Tongue (tissue), 2 donors: ENCODE results near the gene C2orf81. TPM values are rescaled to one million over a fixed set of nuclear protein-coding genes. Genes with fewer than 3 reads are reported as not detected.
"Not testable (repeated sequence)": the region's sequence is repeated elsewhere in the genome, so short reads cannot be mapped to it uniquely, and the experiment has no call there.

ENCODE experiments used
- DNase-seq: peaks from one replicate; pipeline ENCODE4 v3.0.0-alpha.2; 2015
- total RNA-seq: library from RNA; depleted of rRNA; stranded (reverse); fragments of >200 nt; gene quantifications from one replicate; pipeline ENCODE4 v1.2.3, GENCODE V29; 2014

C2orf81 gene
- total RNA-seq, 1 donor from 2014 or later = 1.0 TPM

GRCh38 chr2:74423231-74424095 is 2.0 kb upstream of the C2orf81 start:
- no peak for DNase-seq

DNA sequence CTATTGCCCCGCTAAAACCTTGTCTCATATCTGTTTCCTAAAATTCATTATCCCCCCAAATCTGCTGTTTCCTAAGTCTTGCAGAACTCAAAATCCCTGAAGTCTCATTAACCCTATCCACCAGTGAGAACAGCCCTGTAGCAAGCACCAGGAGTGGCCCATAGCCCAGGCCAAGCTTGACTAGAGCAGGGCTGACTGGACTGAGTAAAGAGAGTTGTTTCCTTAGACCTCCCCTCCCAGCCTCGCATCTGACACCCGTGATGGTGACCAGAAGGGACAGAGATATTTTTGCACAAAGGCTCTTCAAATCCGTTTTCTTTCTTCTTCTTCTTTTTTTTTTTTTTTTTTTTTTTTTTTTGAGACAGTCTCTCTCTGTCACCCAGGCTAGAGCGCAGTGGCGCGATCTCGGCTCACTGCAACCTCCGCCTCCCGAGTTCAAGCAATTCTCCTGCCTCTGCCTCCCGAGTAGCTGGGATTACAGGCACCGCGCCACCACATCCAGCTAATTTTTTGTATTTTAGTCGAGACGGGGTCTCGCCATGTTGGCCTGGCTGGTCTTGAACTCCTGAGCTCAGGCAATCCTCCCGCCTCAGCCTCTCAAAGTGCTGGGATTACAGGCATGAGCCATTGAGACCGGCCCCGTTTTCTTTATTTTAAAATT is 846 bp downstream of the C2orf81 start:
- not testable (repeated sequence) for DNase-seq

DNA sequence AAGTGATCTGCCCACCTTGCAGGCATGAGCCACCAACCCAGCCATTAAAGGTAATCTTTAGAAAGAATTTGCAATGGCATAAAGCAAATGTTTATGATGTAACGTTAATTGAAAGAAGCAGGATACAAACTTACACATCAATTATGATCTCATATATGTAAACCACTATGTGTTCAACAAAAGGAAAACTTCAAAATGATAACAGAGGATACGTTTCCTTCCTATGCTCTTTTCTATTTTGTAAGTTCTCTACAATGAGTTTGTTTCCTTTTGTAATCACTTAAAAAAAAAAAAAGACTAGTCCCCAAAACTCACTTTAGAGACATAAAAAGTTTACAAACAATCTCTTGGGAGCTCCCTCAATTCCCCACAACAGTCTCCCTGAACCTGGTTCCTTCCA is 1.4 kb downstream of the C2orf81 start:
- DNase-seq = no peak

- no peak for DNase-seq
Observed at GRCh38 chr2:74419345-74419744, 2.1 kb downstream of the C2orf81 start.

- DNase-seq = peak; percentile 65
Observed at GRCh38 chr2:74418312-74418711, 3.1 kb downstream of the C2orf81 start.

- no peak for DNase-seq
Observed at GRCh38 chr2:74417763-74418162, 3.7 kb downstream of the C2orf81 start.

GRCh38 chr2:74417197-74417596 is 4.2 kb downstream of the C2orf81 start:
- no peak for DNase-seq

GRCh38 chr2:74416778-74417177 is 4.6 kb downstream of the C2orf81 start:
- DNase-seq = no peak

DNA sequence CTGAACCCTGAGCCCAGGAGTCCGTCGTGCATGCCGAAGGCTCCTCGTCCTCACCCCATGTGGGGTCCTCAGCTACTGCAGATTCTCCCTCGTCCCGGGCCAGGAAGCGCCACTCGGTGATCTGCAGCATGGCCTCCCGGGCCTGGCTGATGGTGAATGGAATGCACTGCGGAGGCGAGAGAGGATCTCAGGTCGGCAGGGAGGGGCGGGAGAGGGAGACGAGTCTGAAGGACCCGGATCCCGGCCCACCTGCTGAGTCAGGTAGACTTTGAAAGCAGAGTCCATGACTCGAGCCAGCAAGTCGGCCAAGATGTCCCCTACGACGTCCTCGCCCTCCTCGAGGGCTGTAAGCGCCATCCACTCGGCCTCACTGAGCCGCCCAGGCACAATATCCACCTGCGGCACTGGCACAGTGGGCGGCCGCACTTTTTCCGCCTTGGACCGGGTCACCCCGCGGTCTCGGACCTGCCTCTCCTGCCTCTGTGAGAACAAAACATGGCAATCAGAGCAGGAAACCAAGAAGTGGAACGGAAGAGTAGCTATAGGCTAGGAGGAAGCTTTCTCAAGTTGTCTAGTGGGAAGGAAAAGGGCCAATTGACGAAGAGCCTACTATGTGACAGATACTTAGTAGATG is 5.5 kb downstream of the C2orf81 start:
- no peak for DNase-seq

- peak; percentile 71 for DNase-seq
Observed at GRCh38 chr2:74414881-74415761, 6.3 kb downstream of the C2orf81 start.

DNA sequence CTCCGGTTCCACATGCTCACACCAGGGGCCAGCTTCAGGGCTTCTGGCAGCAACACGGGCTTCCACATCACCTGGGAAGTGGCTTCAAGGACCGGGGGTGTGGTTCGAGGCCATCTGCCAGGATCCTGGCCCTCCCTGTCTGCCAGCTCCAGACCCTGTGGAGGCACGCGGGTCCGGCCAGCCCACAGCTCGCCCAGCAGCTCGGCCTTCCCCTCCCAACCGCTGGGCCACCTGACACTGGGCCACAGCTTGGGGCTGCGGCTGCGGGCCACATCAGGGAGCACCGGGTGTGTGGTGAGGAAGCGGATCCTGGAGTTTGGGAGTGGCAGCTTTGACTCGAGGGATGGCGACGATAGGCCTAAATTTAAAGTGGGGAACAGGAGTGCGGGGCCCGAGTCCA is 7.0 kb downstream of the C2orf81 start:
- no peak for DNase-seq

- peak; percentile 29 for DNase-seq
Observed at GRCh38 chr2:74413001-74413698, 8.3 kb downstream of the C2orf81 start.

GRCh38 chr2:74407682-74408081 is 13.7 kb downstream of the C2orf81 start:
- no peak for DNase-seq

DNA sequence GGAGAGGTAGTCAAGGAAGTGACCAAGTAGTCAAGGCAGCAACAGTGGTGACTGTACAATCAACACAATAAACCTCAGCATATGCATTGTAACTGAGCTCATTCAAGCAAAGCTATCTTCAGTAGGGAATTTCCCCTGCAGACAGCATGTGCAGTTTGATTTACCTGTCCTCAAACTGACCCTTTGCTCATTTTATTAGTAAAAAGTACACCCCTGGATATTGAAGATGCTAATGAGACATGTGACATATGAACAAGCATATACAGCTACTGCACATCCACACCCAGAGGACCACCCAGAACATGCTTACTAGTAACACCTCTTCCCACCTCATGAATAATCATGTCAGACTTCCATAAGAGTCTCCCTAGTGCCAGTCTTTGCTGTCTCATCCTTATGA is 15.4 kb downstream of the C2orf81 start:
- no peak for DNase-seq

GRCh38 chr2:74401891-74402290 is 19.5 kb downstream of the C2orf81 start:
- no peak for DNase-seq

GRCh38 chr2:74399785-74400184 is 21.6 kb downstream of the C2orf81 start:
- peak; percentile 11 for DNase-seq

DNA sequence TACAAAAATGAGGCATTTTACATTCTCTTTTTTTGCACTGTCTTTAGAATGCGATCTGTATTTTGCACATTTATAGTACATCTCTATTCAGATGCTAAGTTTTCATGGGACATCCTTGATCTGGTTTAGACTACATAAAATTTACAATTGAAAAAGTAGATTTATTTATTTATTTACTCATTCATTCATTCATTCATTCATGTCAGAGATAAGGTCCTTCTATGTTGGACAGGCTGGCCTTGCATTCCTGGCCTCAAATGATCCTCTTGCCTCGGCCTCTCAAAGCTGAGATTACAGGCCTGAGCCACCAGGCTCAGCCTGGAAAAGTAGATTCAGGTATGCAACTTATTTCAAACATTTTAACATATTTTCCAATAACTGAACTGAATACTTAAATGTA is 25.3 kb downstream of the C2orf81 start:
- DNase-seq = no peak

DNA sequence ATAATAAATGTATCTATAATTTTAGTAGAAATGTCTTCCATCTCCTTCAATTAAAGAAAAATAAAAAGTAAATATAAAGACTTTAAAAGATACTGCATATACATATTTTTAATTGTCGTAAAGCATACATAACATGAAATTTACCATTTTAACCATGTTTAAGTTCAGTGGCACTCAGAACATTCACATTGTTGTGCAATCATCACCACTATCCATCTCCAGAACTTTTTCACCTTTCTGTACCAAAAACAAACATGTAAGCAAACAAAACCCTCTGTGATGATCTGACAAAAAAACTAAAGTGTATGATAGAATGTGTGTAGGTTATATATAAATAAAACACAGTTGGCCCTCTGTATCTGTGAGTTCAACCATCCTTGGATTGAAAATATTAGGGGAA is 27.9 kb downstream of the C2orf81 start:
- no peak for DNase-seq

GRCh38 chr2:74392449-74392743 is 29.0 kb downstream of the C2orf81 start:
- no peak for DNase-seq

- peak; percentile 98 for DNase-seq
Observed at GRCh38 chr2:74391580-74392448, 29.6 kb downstream of the C2orf81 start.

DNA sequence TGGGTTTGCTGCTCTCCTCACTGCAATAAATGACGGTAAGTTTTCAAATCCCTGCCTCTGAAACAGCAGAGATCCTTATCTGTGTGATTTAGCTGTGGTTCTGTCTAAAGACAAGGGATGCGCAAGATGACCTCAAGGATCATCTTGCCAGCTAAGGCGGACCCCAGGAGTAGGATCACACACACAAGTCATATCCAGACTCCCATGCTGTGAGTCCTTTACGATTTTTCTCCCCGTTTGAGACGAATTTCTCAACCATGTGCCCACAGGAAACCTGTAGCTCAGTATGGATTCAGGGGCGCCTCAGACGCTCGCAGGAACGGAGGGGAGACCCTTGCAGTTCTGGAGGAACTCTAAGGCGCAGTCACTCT is 30.2 kb downstream of the C2orf81 start:
- peak; percentile 34 for DNase-seq
